Activated CD8-positive, alpha-beta T cell treated with anti-CD3 and anti-CD28 coated beads for 36 hours (primary cell): ENCODE results near the gene STRAP. TPM values are rescaled to one million over a fixed set of nuclear protein-coding genes. Genes with fewer than 3 reads are reported as not detected.

Source experiments
- ATAC-seq: fragments of 200-7000 bp; cut with Tn5 transposase; one replicate; pipeline ENCODE4 v1.10.0; 2021; ENCODE audit warnings: mild to moderate bottlenecking, moderate library complexity
- CTCF ChIA-PET: fragments of 350-600 bp; sonication (Branson Sonifier 250); formaldehyde crosslinking; loops from one replicate; lab custom pipeline; 2021; ENCODE audit warnings: antibody characterized with exemption; lab: Charles Lee
- POLR2A ChIA-PET: fragments of 350-600 bp; sonication (Branson Sonifier 250); formaldehyde crosslinking; loops from one replicate; lab custom pipeline; 2021; ENCODE audit warnings: antibody characterized with exemption; lab: Charles Lee
- DNase-seq: peaks from one replicate; pipeline ENCODE4 v3.0.0-alpha.2; 2020
- H3K27ac Mint-ChIP-seq: one replicate; pipeline ENCODE4 v1.8.0; 2021; ENCODE audit warnings: mild to moderate bottlenecking, mixed read lengths
- H3K27me3 Mint-ChIP-seq: one replicate; pipeline ENCODE4 v1.8.0; 2021; ENCODE audit warnings: mixed read lengths
- H3K36me3 Mint-ChIP-seq: one replicate; pipeline ENCODE4 v1.8.0; 2021; ENCODE audit warnings: low read depth, mixed read lengths
- H3K4me1 Mint-ChIP-seq: one replicate; pipeline ENCODE4 v1.8.0; 2021; ENCODE audit warnings: low read depth, mixed read lengths
- H3K4me3 Mint-ChIP-seq: one replicate; pipeline ENCODE4 v1.8.0; 2021; ENCODE audit warnings: mild to moderate bottlenecking, moderate library complexity, mixed read lengths
- H3K9me3 Mint-ChIP-seq: one replicate; pipeline ENCODE4 v1.8.0; 2021; ENCODE audit warnings: mixed read lengths
- intact Hi-C: fragments of 100-400 bp; cut with micrococcal nuclease; formaldehyde crosslinking; loops from one replicate; pipeline ENCODE4 v1.10.0; 2022
- total RNA-seq, 2 experiments: library from RNA; stranded (reverse); gene quantifications; one replicate each; pipeline ENCODE4 v1.2.3, GENCODE V29; 2021
- TF ChIP-seq, protein P1 (sequence below): fragments of 200-600 bp; IDR thresholded peaks from one replicate; pipeline ENCODE4 v1.8.0; 2022; ENCODE audit warnings: antibody characterized with exemption, mild to moderate bottlenecking

Gene STRAP
- total RNA-seq, 2 experiments from 2014 or later = 138 to 140 TPM

DNA sequence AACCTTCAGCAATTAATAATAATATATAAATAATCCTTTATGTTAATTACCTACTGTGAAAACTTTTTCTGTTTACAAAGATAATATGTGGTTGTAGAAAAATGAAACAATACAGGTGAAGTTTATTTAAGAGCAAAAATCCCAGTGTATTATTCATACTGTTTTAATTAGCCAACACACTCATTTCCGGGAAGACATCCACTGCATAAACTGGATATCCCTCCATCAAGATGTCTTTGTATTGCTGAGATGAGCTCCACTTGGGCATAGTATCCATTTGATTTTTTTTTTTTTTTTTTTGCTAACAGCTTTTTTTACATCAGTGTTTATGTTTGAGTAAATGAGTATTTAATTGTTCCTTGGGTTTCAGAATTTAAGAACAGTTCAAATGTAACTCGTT is 15.2 kb downstream of the STRAP start:
- TF ChIP-seq, protein P1, sequence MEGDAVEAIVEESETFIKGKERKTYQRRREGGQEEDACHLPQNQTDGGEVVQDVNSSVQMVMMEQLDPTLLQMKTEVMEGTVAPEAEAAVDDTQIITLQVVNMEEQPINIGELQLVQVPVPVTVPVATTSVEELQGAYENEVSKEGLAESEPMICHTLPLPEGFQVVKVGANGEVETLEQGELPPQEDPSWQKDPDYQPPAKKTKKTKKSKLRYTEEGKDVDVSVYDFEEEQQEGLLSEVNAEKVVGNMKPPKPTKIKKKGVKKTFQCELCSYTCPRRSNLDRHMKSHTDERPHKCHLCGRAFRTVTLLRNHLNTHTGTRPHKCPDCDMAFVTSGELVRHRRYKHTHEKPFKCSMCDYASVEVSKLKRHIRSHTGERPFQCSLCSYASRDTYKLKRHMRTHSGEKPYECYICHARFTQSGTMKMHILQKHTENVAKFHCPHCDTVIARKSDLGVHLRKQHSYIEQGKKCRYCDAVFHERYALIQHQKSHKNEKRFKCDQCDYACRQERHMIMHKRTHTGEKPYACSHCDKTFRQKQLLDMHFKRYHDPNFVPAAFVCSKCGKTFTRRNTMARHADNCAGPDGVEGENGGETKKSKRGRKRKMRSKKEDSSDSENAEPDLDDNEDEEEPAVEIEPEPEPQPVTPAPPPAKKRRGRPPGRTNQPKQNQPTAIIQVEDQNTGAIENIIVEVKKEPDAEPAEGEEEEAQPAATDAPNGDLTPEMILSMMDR = no peak
- intact Hi-C loops = no loop called here
- CTCF ChIA-PET = interaction anchor here (0.7 to 3.2 kb wide), 8 partner anchors 9 to 365 kb away, joined by 3 to 22 read pairs (median 11); partner anchors contain the start of genes DERA and STRAP
- ATAC-seq (no peak), DNase-seq (no peak)
- POLR2A ChIA-PET = interaction anchor here (0.8 to 2.5 kb wide), 2 partner anchors 13 to 308 kb away, joined by 3 to 9 read pairs; partner anchors contain the start of gene DERA
- Mint-ChIP-seq H3K9me3 (no peaks in the 10 kb centered on the region), H3K27ac (no peak overlapping the region), H3K4me1 (peaks cover 5% of the 10 kb centered on the region), H3K27me3 (no peaks in the 10 kb centered on the region), H3K36me3 (peaks cover 35% of the 10 kb centered on the region), H3K4me3 (no peak overlapping the region)

DNA sequence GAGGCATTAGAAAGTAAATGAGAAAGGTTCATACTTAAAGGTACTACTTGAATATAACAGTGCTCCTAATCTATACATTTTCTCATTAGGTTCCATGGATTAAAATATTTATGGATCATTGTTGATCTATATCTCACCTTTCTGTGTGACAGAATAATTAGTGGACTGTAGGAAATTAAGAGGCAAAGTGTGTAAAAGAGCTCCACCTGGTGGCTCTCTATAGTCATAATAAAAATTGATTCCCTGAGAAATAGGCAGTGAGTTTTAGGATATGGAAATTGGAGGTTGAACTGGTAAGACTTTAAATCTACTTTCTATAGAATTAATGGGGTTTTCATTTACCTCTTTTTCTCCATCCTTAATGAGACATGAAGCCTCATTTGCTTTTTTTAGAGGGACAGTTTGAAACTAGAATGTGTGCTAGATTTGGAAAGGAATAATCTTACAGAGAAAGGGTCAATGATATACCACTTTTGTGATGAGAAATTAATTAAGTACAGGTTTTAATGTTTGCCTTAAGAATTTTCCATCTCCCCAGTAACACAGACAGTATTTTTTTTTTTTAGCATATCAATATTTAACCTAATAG is 17.2 kb downstream of the STRAP start:
- no peak overlapping the region for H3K4me3 Mint-ChIP-seq
- ATAC-seq = peak; percentile 64
- ChIA-PET POLR2A (interaction anchor here (2.5 kb wide), 1 partner anchor 11 kb away, joined by 9 read pairs; the partner anchor contains the start of gene DERA), CTCF (interaction anchor here (0.6 to 3.7 kb wide), 7 partner anchors 8 to 367 kb away, joined by 5 to 25 read pairs (median 19); partner anchors contain the start of genes DERA and STRAP)
- no peaks in the 10 kb centered on the region for H3K27me3 Mint-ChIP-seq
- TF ChIP-seq, protein P1 = peak; percentile 88
- intact Hi-C loops = no loop called here
- peaks cover 5% of the 10 kb centered on the region for H3K4me1 Mint-ChIP-seq
- no peak for DNase-seq
- H3K9me3 Mint-ChIP-seq = no peaks in the 10 kb centered on the region
- H3K27ac Mint-ChIP-seq = no peak overlapping the region
- H3K36me3 Mint-ChIP-seq = peaks cover 39% of the 10 kb centered on the region

GRCh38 chr12:15904378-15904920 is 22.3 kb downstream of the STRAP start:
- H3K9me3 Mint-ChIP-seq = no peaks in the 10 kb centered on the region
- DNase-seq (no peak), ATAC-seq (no peak)
- intact Hi-C loops = no loop called here
- no peaks in the 10 kb centered on the region for H3K4me1 Mint-ChIP-seq
- no peaks in the 10 kb centered on the region for H3K27me3 Mint-ChIP-seq
- no peak overlapping the region for H3K4me3 Mint-ChIP-seq
- CTCF ChIA-PET = no interaction called here
- peaks cover 32% of the 10 kb centered on the region for H3K36me3 Mint-ChIP-seq
- TF ChIP-seq, protein P1 = no peak
- POLR2A ChIA-PET = interaction anchor here (1.4 kb wide), 1 partner anchor 21 kb away, joined by 4 read pairs; no protein-coding TSS in a partner anchor
- no peak overlapping the region for H3K27ac Mint-ChIP-seq

GRCh38 chr12:15910468-15910863 is 28.3 kb downstream of the STRAP start:
- Mint-ChIP-seq H3K4me3 (peak overlapping the region; percentile 80), H3K36me3 (no peaks in the 10 kb centered on the region), H3K27me3 (no peaks in the 10 kb centered on the region), H3K9me3 (no peaks in the 10 kb centered on the region), H3K4me1 (peaks cover 6% of the 10 kb centered on the region), H3K27ac (no peak overlapping the region)
- CTCF ChIA-PET = interaction anchor here (0.9 to 3.6 kb wide), 6 partner anchors 10 to 326 kb away, joined by 3 to 25 read pairs (median 4); no protein-coding TSS in a partner anchor
- TF ChIP-seq, protein P1 = no peak
- DNase-seq (no peak), ATAC-seq (no peak)
- intact Hi-C loops = no loop called here
- POLR2A ChIA-PET = interaction anchor here (1.1 to 1.3 kb wide), 3 partner anchors 10 to 17 kb away, joined by 3 to 9 read pairs (median 3); no protein-coding TSS in a partner anchor
